Thyroid gland (tissue), 4 donors: ENCODE measurements around the gene GUK1.

ENCODE experiments used
- POLR2A ChIP-seq, 2 donors: fragments of 450-650 bp; IDR thresholded peaks; one replicate each; pipeline ENCODE4 v1.6.1; 2017; ENCODE audit warnings: antibody characterized with exemption in 2 of 2, mild to moderate bottlenecking in 2 of 2, moderate library complexity in 1 of 2
- TF ChIP-seq, protein P1 (sequence below), 6 experiments: fragments of 200-600 bp in 3 of 6; fragments of 450-650 bp in 3 of 6; sonication (generic) in 3 of 6; IDR thresholded peaks; one replicate each; pipeline ENCODE4 v1.5.1; 2016 to 2019; ENCODE audit warnings: antibody characterized with exemption in 6 of 6, mild to moderate bottlenecking in 2 of 6, inconsistent platforms in 1 of 6, moderate library complexity in 1 of 6

DNA sequence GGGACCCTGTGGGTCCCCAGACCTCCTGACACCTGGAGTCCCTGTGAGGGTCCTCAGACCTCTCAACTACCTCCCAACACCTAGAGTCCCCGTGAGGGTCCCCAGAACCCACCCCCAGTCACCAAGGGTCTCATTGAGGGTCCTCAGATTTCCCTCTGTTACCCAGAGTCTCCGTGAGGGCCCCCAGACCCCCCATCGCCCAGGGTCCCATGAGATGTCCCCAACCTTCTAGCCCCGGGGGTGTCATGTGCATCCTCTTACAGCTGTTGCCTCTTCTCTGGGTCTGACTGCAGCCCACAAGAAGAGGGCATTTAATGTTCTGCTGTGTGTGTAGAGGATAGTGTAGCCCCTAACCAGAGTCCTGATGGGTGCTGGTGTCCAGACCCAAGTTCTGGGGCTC lies 7.7 kb downstream of the GUK1 start:
- TF ChIP-seq, protein P1, sequence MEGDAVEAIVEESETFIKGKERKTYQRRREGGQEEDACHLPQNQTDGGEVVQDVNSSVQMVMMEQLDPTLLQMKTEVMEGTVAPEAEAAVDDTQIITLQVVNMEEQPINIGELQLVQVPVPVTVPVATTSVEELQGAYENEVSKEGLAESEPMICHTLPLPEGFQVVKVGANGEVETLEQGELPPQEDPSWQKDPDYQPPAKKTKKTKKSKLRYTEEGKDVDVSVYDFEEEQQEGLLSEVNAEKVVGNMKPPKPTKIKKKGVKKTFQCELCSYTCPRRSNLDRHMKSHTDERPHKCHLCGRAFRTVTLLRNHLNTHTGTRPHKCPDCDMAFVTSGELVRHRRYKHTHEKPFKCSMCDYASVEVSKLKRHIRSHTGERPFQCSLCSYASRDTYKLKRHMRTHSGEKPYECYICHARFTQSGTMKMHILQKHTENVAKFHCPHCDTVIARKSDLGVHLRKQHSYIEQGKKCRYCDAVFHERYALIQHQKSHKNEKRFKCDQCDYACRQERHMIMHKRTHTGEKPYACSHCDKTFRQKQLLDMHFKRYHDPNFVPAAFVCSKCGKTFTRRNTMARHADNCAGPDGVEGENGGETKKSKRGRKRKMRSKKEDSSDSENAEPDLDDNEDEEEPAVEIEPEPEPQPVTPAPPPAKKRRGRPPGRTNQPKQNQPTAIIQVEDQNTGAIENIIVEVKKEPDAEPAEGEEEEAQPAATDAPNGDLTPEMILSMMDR (IDR thresholded peaks at IDR 0.05) = no peak
- TF ChIP-seq POLR2A (IDR thresholded peaks at IDR 0.05) = no peak
